Left ventricle myocardium inferior (tissue), 1 donor: ENCODE data around the gene SPINT1. TPM values are rescaled to one million over a fixed set of nuclear protein-coding genes. Genes with fewer than 3 reads are reported as not detected.

Experiments used
- DNase-seq: peaks from one replicate; pipeline ENCODE4 v3.0.0-alpha.2; 2020
- H3K27ac ChIP-seq: fragments of 200-600 bp; replicated peaks from 2 replicates; pipeline ENCODE4 v1.8.0; 2021
- H3K27me3 ChIP-seq: fragments of 200-600 bp; 2 replicates; pipeline ENCODE4 v1.8.0; 2021; ENCODE audit warnings: low read depth
- H3K36me3 ChIP-seq: fragments of 200-600 bp; 2 replicates; pipeline ENCODE4 v1.8.0; 2021
- H3K4me1 ChIP-seq: fragments of 200-600 bp; 2 replicates; pipeline ENCODE4 v1.8.0; 2021
- H3K4me3 ChIP-seq: fragments of 200-600 bp; 2 replicates; pipeline ENCODE4 v1.8.0; 2021; ENCODE audit warnings: mild to moderate bottlenecking, moderate library complexity
- H3K9me3 ChIP-seq: fragments of 200-600 bp; replicated peaks from 2 replicates; pipeline ENCODE4 v1.8.0; 2021
- CTCF ChIP-seq: fragments of 200-600 bp; IDR thresholded peaks from 2 replicates; pipeline ENCODE4 v1.8.0; 2021; ENCODE audit warnings: antibody characterized with exemption, mild to moderate bottlenecking, borderline replicate concordance
- intact Hi-C: fragments of 100-400 bp; cut with micrococcal nuclease; formaldehyde crosslinking; loops from one replicate; pipeline ENCODE4 v1.11.0; 2022
- total RNA-seq: library from RNA; stranded (reverse); fragmentation: NEBNext Ultra II Directional; extraction: Animal tissue kit (Norgen Biotek cat#: 25700); gene quantifications from one replicate; pipeline ENCODE4 v1.2.1, GENCODE V29; 2021
- donor health status: DM: no; HTN: yes; CAD: no; lungs with severe emphysema.

SPINT1 gene
- total RNA-seq, 1 donor from 2014 or later, result 0.55 TPM

DNA sequence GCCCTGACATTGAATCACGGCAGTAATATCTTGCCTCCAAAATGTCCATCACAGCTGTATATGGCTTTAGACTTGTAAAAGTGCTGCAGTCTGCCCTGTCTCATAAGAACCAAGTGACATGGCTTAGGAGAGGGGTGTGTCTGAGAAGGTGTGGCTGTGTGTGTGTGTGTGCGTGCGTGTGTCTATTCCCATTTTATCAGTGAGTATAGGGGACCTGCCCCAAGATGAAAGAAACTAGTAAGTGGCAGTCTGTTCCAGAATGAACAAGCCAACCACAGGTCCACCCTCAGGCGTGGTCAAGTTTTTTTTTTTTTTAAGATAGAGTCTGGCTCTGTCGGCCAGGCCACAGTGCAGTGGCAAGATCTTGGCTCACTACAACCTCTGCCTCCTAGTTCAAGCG lies 35.8 kb downstream of the SPINT1 start:
- DNase-seq, result no peak
- Histone ChIP-seq H3K4me1 (no peaks in the 10 kb centered on the region), H3K36me3 (no peaks in the 10 kb centered on the region), H3K4me3 (no peak overlapping the region), H3K9me3 (peaks cover 8% of the 10 kb centered on the region), H3K27me3 (peaks cover 2% of the 10 kb centered on the region), H3K27ac (no peak overlapping the region)
- intact Hi-C loops, result no loop called here
- TF ChIP-seq CTCF, result no peak

- no peaks in the 10 kb centered on the region for H3K36me3 ChIP-seq
- no peak overlapping the region for H3K27ac ChIP-seq
- intact Hi-C loops, result no loop called here
- DNase-seq, result no peak
- H3K27me3 ChIP-seq, result no peaks in the 10 kb centered on the region
- no peak for TF ChIP-seq CTCF
- no peaks in the 10 kb centered on the region for H3K4me1 ChIP-seq
- H3K4me3 ChIP-seq, result no peak overlapping the region
- H3K9me3 ChIP-seq, result peaks cover 8% of the 10 kb centered on the region
Measured at GRCh38 chr15:40881351-40881750, 37.5 kb downstream of the SPINT1 start.

- H3K9me3 ChIP-seq, result peaks cover 8% of the 10 kb centered on the region
- intact Hi-C loops, result no loop called here
- H3K27me3 ChIP-seq, result no peaks in the 10 kb centered on the region
- H3K36me3 ChIP-seq, result no peaks in the 10 kb centered on the region
- TF ChIP-seq CTCF, result no peak
- no peak overlapping the region for H3K27ac ChIP-seq
- H3K4me1 ChIP-seq, result no peaks in the 10 kb centered on the region
- no peak for DNase-seq
- H3K4me3 ChIP-seq, result no peak overlapping the region
Measured at GRCh38 chr15:40886586-40886985, 42.7 kb downstream of the SPINT1 start.

- DNase-seq, result no peak
- Histone ChIP-seq H3K27me3 (no peaks in the 10 kb centered on the region), H3K9me3 (no peaks in the 10 kb centered on the region), H3K4me3 (no peak overlapping the region), H3K4me1 (peaks cover 8% of the 10 kb centered on the region), H3K27ac (no peak overlapping the region), H3K36me3 (no peaks in the 10 kb centered on the region)
- TF ChIP-seq CTCF, result no peak
- intact Hi-C loops, result no loop called here
Measured at GRCh38 chr15:40889112-40889511, 45.3 kb downstream of the SPINT1 start.

- no peak for TF ChIP-seq CTCF
- Histone ChIP-seq H3K27ac (no peak overlapping the region), H3K9me3 (no peaks in the 10 kb centered on the region), H3K4me3 (no peak overlapping the region), H3K4me1 (peaks cover 25% of the 10 kb centered on the region), H3K36me3 (peaks cover 5% of the 10 kb centered on the region), H3K27me3 (no peaks in the 10 kb centered on the region)
- intact Hi-C loops, result no loop called here
- no peak for DNase-seq
Measured at GRCh38 chr15:40891138-40891537, 47.3 kb downstream of the SPINT1 start.
